Measurements from ENCODE around the gene MEAK7. TPM values are rescaled to one million over a fixed set of nuclear protein-coding genes. Genes with fewer than 3 reads are reported as not detected.

MEAK7 gene
- total and polyA plus RNA-seq, 2 of the 4 experiments (the other 2 are of a cell fraction): 27.4 to 39.0 TPM

- TF ChIP-seq POLR2A (IDR thresholded peaks at IDR 0.05; ENCODE audit: low read depth, low read length): no peak
Observed at GRCh38 chr16:84479716-84480450, 24.6 kb downstream of the MEAK7 start (continued).

GRCh38 chr16:84478172-84478947 is 26.1 kb downstream of the MEAK7 start:
- Histone ChIP-seq H3K4me2 (ENCODE audit: low read depth, low read length) (no peak overlapping the region; the same call in 1 of the 2 replicates), H3K9ac (ENCODE audit: low read depth, low read length) (no peak overlapping the region), H3K36me3 (ENCODE audit: control insufficient read depth, insufficient read depth, low read length) (peaks cover 32% of the 10 kb centered on the region), H2BK15ac (ENCODE audit: low read depth, low read length) (no peak overlapping the region), H3K23ac (ENCODE audit: low read depth, low read length) (no peak overlapping the region), H4K8ac (ENCODE audit: low read depth in 2 of 2, low read length in 2 of 2) (peak overlapping the region in 1 of 2 experiments; percentile 52; a peak in 2 of 4 replicates), H2AK9ac (replicated peaks; ENCODE audit: low read depth, low read length, poor library complexity) (peak overlapping the region; percentile 65), H2AFZ (replicated peaks; ENCODE audit: low read length, poor library complexity) (peak overlapping the region; percentile 38), H2BK5ac (ENCODE audit: low read depth, low read length, poor library complexity, severe bottlenecking) (peak overlapping the region; percentile 62), H4K5ac (ENCODE audit: low read depth, low read length) (no peak overlapping the region), H2BK120ac (ENCODE audit: low read depth, low read length) (no peak overlapping the region), H3K4ac (ENCODE audit: low read depth, low read length) (peak overlapping the region; percentile 5; the same call in 1 of the 2 replicates), H3K27me3 (ENCODE audit: control insufficient read depth, insufficient read depth, low read length) (no peaks in the 10 kb centered on the region), H2BK20ac (ENCODE audit: low read depth, low read length) (no peak overlapping the region), H3K79me1 (ENCODE audit: low read depth in 1 of 2, low read length in 2 of 2) (peaks cover 10 to 74% of the 10 kb centered on the region in 2 experiments), H3K4me1 (ENCODE audit: control insufficient read depth, insufficient read depth, low read length) (peaks cover 8% of the 10 kb centered on the region), H3K9me1 (ENCODE audit: insufficient read depth, low read length) (peaks cover 10% of the 10 kb centered on the region), H3K9me3 (ENCODE audit: control insufficient read depth, insufficient read depth, low read length) (no peaks in the 10 kb centered on the region), H3K56ac (ENCODE audit: extremely low read depth, insufficient read depth, low read length) (no peak overlapping the region), H4K91ac (ENCODE audit: insufficient read depth, low read depth, low read length) (no peak overlapping the region), H3K4me3 (ENCODE audit: insufficient read depth, low read depth, low read length) (no peak overlapping the region), H4K20me1 (ENCODE audit: insufficient read depth, low read length) (peaks cover 22% of the 10 kb centered on the region), H3K18ac (ENCODE audit: low read depth, low read length) (no peak overlapping the region), H3K14ac (replicated peaks; ENCODE audit: low read depth, low read length) (peak overlapping the region; percentile 43; the same call in 1 of the 2 replicates), H2AK5ac (ENCODE audit: low read depth, low read length) (no peak overlapping the region), H3K27ac (ENCODE audit: insufficient read depth, low read length) (no peak overlapping the region)
- peak; percentile 88 for DNase-seq
- ChIA-PET CTCF (interaction anchor here (0.8 kb wide), 1 partner anchor 11 kb away, joined by 3 read pairs; no protein-coding TSS in a partner anchor), POLR2A (ENCODE audit: unreplicated experiment) (interaction anchor here (0.6 kb wide), 1 partner anchor 155 kb away, joined by 3 read pairs; no protein-coding TSS in a partner anchor)
- ATAC-seq (ENCODE audit: low read depth): peak; percentile 73
- in situ Hi-C loops (cut with MboI; ENCODE audit: low sequenced_read_pairs): loop anchor here (25.0 kb wide), 1 partner anchor 516 kb away; the partner anchor contains the start of genes NECAB2 and OSGIN1
- TSS peak; percentile 24 for BruUV-seq (replicated peaks)
- intact Hi-C loops (cut with micrococcal nuclease): loop anchor here (2.0 kb wide), 1 partner anchor 206 kb away; no protein-coding TSS in a partner anchor
- no peak for TF ChIP-seq MAZ (IDR thresholded peaks at IDR 0.05; ENCODE audit: borderline replicate concordance, low read depth, low read length)
- peak; percentile 86 for TF ChIP-seq RCOR1 (IDR thresholded peaks at IDR 0.05; ENCODE audit: insufficient replicate concordance, low read length)
- TF ChIP-seq NFE2L2 (IDR thresholded peaks at IDR 0.05; ENCODE audit: low read depth, low read length): peak; percentile 14; the same call in 1 of the 2 replicates
- no peak for TF ChIP-seq CEBPB (IDR thresholded peaks at IDR 0.05; ENCODE audit: low read depth, low read length)
- no peak for TF ChIP-seq RFX5 (IDR thresholded peaks at IDR 0.05; ENCODE audit: low read depth, low read length)
- no peak for TF ChIP-seq CHD1 (IDR thresholded peaks at IDR 0.05; ENCODE audit: low read depth, low read length)
- peak; percentile 63; the same call in 1 of the 2 replicates for TF ChIP-seq FOS (IDR thresholded peaks at IDR 0.05; ENCODE audit: low read depth, low read length)
- peak; percentile 95 for TF ChIP-seq MAFK (IDR thresholded peaks at IDR 0.05; ENCODE audit: low read depth, low read length)
- TF ChIP-seq POLR2A (IDR thresholded peaks at IDR 0.05; ENCODE audit: low read depth, low read length): no peak
- no peak for TF ChIP-seq ELK1 (IDR thresholded peaks at IDR 0.05; ENCODE audit: borderline replicate concordance, low read depth, low read length)
- TF ChIP-seq BHLHE40 (IDR thresholded peaks at IDR 0.05; ENCODE audit: low read depth, low read length): peak; percentile 56; the same call in 1 of the 2 replicates
- dilution Hi-C loops (cut with HindIII; ENCODE audit: low sequenced_read_pairs, unreplicated experiment): no loop called here
- 11% methylated on average over 4 of the region's 13 CpGs; no CpG with 5 or more reads in 1 of the 2 experiments for WGBS, 2 experiments (ENCODE audit: extremely low coverage in 2 of 2, insufficient read length in 1 of 2)
